HG03280 (cell line): ENCODE data around the gene INA.

Source experiments
- ATAC-seq: cut with Tn5 transposase; IDR thresholded peaks from one replicate; pipeline ENCODE4 v1.9.1; 2021; ENCODE audit warnings: mild to moderate bottlenecking, moderate library complexity; ENCODE audit not compliant: unreplicated experiment

INA gene

DNA sequence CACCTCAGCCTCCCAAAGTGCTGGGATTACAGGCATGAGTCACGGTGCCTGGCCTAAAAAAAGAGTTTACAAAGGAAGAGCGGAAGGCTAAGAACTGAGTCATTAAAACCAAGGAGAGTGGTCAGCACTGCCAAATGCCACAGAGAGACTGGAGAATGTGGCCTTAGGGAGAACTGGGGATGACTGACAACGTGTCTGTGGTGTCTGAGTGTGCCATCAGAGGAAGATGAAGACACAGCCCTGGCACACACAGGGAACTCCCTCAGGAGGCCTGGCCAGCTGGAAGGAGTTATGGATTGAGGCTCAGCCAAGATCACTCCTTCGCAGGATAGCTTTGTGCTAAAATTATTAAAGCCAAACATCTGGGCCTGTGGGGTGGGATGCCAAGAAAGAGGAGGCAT, 3.9 kb upstream of the INA start:
- no peak for ATAC-seq

DNA sequence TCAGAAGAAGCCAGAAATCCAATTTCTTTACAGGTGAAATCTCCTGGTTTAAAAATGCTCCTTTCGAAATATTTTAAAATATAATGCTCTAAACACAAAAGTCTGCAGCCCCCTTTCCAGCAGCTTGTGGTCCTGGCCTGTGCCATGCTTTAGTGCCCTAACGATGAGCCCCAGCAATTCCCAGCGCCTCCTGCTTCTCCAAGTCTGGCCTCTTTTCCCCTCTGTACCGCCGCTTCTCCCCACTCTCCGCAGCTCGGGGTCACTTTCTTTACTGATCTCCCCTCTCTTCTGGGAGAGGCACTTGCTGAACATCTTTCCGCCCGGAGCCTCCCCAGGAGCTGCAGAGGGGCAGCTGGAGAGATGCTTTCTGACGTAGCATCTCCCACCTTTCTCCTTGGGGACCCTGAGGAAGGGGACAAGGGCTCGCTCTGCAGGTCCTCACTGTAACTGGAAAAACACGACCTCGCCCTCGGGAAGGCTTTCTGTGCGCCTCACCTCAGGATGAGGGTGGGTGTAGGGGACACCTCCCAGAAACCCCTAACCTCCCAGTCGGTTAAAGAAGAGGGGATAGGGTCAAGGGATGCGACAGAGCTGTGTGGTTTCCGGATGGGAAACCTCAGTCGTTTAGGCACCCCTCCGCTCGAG, 565 bp upstream of the INA start:
- no peak for ATAC-seq

DNA sequence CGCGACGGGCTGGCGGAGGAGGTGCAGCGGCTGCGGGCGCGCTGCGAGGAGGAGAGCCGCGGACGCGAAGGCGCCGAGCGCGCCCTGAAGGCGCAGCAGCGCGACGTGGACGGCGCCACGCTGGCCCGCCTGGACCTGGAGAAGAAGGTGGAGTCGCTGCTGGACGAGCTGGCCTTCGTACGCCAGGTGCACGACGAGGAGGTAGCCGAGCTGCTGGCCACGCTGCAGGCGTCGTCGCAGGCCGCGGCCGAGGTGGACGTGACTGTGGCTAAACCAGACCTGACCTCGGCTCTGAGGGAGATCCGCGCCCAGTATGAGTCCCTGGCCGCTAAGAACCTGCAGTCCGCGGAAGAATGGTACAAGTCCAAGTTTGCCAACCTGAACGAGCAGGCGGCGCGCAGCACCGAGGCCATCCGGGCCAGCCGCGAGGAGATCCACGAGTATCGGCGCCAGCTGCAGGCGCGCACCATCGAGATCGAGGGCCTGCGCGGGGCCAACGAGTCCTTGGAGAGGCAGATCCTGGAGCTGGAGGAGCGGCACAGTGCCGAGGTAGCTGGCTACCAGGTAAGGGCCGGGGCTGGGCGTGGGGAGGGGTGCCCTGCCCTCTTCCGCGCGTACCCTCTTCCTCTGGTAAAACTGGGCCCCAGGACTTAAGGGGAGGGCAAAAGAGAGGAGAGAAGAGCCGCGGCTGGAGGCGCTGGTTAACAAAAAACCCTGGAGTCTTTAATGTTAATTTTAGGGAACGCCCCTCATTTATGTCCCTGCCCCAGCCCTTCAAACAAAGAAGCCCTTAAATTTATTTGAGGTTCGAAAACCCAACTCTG, 987 bp downstream of the INA start:
- ATAC-seq = no peak

DNA sequence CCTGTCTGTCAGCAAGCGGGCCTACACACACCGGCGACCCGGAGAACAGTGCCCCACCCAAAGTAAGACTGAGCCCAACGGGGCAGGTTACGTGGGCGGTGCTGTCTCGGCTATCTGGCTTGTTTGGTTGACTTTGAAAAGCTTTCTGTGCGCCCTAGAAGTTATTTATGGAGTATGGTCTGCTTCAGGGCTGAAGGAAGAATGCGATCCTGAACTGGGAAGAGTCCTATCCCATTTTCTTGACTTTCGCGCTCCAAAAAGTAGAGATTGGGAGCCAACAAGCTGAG, 1.5 kb downstream of the INA start:
- ATAC-seq = no peak

DNA sequence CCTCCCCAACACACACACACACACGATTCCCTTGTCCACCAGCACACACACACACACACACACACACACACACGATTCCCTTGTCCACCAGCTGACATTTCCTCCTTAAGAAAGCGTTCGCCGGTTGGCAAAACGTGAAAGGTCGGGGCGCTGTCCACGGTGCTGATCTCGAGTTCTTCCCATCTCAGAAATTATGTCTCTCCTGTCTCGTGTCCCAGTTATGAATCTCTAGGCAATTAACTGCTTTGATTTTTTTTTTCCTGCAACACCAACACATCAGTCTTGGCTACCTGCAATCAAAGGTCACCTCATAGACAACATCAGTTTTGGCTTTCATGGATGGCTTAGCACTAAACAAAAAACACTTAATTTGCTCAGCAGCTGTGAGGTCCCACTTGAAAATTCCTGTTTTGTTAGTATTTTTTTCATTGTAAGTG, 1.9 kb downstream of the INA start:
- no peak for ATAC-seq

DNA sequence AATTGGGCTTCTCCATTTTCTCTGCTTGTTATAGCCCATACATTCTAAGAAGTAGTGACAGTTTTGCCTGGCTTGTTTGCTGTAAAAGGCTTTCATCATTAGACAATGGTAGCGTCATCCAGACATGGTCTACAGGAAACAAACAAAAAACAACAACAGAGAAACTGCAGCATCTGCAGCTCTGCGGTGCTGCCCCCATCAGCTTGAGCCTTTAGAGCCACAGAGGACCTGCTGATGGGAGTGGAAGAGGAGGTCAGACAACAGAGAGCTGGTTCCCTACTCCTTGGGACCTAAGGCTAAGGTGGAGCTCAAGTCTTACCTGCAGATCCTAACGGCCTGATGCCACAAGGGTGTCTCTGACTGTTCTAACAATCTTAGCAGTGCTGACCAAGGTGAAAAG, 3.1 kb downstream of the INA start:
- ATAC-seq = no peak

DNA sequence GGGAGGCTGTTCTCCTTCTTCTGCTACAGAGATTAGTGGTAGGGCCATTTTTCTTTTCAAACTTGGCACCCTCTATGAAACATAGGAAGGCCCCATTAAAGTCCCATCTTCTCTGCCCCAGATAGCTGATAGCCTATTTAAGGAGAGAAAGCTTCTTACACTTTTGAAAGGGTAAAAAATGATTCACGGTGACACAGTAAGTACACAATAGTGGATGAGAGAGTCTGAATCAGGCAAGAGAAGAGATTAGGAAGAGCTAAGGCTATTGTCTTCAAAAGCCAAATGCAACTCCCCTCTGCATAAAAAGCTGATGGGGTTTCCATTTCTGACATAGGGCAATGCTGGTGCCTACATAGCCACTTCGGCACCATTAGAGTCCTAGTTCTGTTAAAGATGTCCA, 3.6 kb downstream of the INA start:
- ATAC-seq = no peak

DNA sequence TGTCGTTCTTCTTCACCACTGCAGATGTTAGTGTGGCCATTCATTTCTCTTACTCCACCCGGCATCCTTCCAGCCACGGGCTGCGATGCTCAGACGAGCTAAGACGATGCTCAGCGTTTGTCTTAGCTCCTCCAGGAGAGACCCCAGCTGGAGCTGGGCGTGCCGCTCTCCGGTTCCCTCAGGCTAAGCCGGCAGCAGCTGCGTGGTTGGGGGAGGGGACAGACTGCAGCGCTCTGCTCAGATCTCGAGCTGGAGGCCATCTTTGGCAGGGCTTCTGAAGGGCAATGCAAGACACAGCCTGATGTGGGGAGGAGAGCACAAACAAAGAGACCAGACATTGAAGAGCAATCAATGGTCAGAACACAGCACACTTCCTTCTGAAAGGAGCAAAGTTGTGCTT, 4.8 kb downstream of the INA start:
- ATAC-seq = no peak

DNA sequence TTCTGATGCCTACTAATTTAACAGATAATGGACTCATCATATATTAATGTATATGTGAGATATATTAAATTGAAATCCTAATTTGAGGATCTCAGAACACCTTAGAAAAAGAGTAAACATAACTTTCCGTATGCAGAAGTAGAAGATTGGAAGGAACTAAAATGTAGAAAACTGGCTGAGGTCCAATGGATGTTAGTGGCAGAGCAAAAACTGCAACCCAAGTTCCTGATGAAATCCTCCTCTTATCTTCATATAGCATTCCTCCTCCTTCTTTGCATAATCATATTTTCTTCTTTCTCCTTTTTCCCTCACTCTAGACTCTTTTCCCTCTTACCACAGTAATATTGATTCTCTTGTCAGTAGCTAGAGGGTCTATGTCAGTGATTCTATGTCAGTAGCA, 6.0 kb downstream of the INA start:
- ATAC-seq = no peak

DNA sequence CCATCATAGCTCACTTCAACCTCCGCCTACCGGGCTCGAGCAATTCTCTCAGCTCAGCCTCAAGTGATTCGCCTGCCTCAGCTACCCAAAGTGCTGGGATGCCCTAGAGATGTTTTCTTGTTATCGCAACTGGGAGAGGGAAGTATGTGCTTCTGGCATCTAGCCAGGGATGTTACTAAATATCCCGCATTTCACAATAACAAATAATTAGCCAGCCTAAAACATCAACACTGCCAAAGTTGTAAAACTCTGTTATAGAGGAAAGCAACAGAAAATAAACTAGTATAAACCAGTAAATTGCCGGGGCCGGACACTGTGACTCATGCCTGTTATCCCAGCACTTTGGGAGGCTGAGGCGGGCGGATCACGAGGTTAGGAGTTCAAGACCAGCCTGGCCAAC, 7.2 kb downstream of the INA start:
- no peak for ATAC-seq

DNA sequence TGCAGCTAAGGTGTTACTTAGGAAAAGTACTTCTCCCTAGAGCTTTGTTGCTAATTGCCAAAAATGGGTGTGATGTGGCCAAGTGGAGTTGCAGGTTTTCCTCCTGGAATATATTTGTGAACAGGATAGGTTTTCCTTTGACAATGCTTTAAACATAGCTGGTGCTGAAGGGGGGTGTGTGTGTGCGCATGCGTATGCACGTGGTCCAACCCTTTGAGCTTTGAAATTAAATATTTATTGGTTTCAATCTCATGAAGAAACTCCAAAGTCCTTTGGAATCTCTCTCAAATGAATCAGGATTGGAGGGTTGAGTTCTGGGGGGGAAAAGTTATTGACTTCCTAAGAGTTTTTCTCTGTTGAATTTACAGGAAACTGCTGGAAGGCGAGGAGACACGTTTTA, 11.1 kb downstream of the INA start:
- ATAC-seq = no peak

DNA sequence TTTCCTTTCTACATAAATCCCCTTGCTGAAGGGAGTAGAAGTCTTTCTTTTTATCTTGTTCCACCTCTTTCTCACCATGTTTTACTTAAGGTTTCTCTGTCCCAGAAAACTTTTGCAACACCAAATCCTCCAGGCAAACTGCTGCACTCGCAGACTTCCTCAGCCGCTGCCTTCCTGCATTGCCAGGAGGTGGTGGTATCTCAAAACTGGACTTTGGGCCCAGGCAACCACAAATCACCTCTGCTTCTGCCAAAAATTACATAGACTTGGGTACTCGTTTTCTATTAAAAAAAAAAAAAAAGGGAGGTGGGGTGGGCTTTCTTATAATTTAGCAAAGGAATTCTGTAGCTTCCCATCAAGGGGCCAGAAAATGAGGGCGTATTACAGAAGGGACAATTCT, 14.7 kb downstream of the INA start:
- ATAC-seq = no peak

DNA sequence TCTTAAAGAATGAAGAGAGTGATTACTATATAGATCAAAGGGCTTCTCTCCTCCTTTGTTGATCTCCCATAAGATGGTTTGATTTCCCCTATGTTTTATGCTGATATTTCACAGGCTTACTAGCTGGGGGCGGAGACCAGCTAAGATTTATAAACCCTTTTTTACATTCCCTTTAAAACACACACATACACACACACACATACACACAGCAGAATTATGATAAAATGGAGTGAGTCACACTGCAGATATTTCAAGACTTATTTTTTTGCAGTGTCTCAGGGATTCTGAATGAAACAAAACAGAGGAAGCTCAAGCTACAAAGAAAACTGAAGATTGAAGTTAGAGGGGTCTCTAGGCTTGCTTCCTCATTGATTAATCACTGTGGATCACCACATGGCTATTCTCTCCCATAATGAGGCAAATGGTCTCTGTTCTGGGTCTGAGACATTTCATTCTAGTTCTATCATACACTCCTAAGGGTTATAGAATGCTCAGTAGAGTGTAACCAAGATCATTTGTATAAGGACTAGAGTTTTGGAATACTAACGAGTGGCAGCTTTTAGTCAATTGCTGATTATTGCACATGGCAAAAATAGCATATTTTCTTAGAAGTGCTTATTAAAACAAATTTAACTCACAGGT, 18.6 kb downstream of the INA start:
- ATAC-seq = no peak

DNA sequence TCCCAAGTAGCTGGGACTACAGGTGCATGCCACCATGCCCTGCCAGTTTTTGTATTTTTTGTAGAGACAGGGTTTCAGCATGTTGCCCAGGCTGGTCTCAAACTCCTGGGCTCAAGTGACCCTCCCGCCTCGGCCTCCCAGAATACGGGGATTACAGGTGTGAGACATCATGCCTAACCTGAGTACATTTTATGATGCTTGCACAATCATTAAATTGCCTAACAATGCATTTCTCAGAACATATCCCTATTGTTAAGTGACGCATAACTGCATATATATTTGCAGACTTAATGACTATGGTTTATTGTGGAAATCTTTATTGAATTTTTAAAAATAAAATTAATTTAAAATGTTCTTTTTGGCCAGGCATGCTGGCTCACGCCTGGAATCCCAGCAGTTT, 30.7 kb downstream of the INA start:
- no peak for ATAC-seq

DNA sequence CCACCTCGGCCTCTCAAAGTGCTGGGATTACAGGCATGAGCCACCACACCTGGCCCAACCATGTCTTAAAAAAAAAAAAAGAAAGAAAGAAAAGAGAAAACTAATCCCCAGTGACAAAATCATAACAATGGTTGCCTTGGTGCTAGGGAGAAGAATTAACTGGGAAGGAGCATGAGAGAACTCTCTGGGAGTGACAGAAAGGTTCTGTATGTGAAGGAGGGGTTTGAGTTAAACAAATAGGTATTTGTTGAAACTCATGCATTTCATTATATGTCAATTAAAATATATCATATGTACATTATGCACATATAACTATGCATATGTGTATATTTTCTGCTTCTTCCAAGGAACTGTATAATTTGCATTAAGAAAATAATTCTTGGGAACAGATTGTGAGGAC, 33.3 kb downstream of the INA start:
- ATAC-seq = no peak

DNA sequence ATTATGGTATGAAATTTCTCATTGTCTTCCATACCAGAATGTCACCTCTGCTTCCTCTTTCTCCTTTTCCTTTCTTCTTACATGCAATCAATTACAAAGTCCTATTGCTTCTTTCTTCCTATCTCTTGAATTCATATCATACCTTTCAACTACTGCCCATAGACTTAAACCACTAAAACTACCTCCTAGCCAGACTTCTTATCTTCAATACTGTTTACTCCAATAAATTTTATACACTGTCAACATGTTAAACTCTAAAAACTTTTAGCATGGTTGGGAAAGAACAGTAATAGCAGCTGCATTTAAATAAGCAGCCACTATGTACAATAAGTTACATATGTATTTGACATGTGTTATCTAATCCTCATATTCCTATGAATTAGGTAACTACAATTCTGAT, 39.1 kb downstream of the INA start:
- ATAC-seq = no peak

DNA sequence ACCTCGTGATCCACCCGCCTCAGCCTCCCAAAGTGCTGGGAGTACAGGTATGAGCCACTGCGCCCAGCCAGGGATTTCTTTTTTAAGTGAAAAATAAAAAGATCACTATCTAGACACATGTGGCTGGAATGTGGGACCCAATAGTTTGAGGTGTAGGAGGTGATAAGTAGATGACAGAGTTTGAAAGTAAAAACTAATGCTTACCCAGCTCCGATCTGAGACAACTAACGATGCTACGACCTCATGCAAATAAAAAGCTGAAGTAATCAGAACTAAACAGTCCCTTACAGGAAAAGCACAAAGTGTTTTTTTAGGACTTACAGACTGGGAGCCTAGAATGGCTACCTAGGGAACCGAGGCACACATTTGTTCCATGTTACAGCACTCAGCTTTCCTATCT, 51.0 kb downstream of the INA start:
- no peak for ATAC-seq

DNA sequence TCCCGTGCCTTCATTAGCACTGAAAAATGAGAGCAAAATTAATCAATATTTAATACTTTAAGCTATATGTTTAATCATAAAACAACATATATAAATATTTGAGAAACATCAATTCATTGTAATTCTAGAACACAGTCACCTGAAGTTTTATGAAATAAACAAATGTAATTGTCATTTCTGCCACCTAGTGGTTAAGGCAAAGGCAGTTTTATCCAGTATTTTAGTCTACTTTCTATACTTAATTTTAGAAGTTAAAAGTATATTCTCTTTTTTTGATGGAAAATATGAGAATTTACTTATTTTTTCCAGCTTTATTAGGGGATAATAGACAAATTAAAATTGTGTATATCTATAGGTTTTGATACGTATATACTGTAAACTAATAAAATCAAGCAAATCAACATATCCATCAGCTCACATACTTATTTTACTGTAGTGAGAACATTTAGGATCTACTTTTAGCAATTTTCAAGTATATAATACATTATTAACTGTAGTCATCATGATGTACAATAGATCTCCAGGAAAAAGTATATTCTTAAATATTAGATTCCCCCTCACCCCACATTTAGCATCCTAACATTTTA, 57.1 kb downstream of the INA start:
- ATAC-seq = no peak

DNA sequence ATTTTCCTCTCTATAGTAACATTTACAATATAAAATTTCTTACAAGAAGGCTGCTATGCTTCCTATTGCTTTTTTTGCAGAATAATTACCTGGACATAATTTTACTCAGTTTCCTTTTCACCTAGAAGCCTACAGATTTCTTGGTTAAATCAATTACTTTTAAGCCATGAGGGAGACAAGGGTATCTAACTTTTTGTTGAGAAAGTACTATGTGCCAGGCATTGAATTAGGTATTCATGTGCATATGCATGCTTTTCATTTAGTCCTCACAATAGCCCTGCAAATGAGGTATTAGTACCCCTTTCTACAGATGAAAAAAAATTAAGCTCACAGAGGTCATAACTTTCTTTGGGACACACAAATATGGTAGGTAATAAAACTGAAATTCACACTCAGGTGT, 57.6 kb downstream of the INA start:
- no peak for ATAC-seq

DNA sequence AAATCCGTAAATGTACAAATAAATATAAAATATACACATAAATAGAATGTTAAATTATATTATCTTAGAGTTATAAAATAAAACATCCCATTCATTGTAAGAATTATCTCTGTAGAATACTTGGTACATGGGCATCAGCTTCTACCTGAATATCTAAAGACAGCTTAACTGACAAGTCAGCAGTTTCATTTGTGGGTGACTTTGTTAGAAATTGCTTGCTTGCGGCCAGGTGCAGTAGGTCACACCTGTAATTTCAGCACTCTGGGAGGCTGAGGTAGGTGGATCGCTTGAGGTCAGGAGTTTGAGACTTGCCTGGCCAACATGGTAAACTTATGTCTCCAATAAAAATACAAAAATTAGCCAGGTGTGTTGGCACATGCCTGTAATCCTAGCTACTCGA, 59.4 kb downstream of the INA start:
- no peak for ATAC-seq
